A204.1 (cell line): ENCODE measurements around the gene FOXF2.

Experiments
- FAIRE-seq: peaks from 2 replicates; lab custom pipeline; 2012; peaks lifted over from hg19 to GRCh38; lab: Jason Lieb, UNC

Gene FOXF2

GRCh38 chr6:1391800-1392309 is 2.5 kb downstream of the FOXF2 start:
- FAIRE-seq, result no peak

- no peak for FAIRE-seq
These were observed 3.7 kb downstream of the FOXF2 start for GRCh38 chr6:1392813-1393640.

- FAIRE-seq, result no peak
These were observed 4.4 kb downstream of the FOXF2 start for GRCh38 chr6:1393641-1394283.

- FAIRE-seq, result no peak
These were observed 5.4 kb downstream of the FOXF2 start for GRCh38 chr6:1394514-1395463.

GRCh38 chr6:1395506-1395905 is 6.1 kb downstream of the FOXF2 start:
- FAIRE-seq, result no peak

- no peak for FAIRE-seq
These were observed 6.8 kb downstream of the FOXF2 start for GRCh38 chr6:1395941-1396908.

- FAIRE-seq, result peak; percentile 86
These were observed 7.8 kb downstream of the FOXF2 start for GRCh38 chr6:1396952-1397868.

- FAIRE-seq, result no peak
These were observed 9.9 kb downstream of the FOXF2 start for GRCh38 chr6:1399085-1399780.

- no peak for FAIRE-seq
These were observed 10.9 kb downstream of the FOXF2 start for GRCh38 chr6:1400126-1400850.

GRCh38 chr6:1402369-1402768 is 13.0 kb downstream of the FOXF2 start:
- no peak for FAIRE-seq

GRCh38 chr6:1402868-1403267 is 13.5 kb downstream of the FOXF2 start:
- FAIRE-seq, result no peak

GRCh38 chr6:1403851-1404712 is 14.7 kb downstream of the FOXF2 start:
- no peak for FAIRE-seq

GRCh38 chr6:1404713-1405098 is 15.3 kb downstream of the FOXF2 start:
- FAIRE-seq, result no peak

- FAIRE-seq, result no peak
These were observed 15.8 kb downstream of the FOXF2 start for GRCh38 chr6:1405221-1405620.

- no peak for FAIRE-seq
These were observed 17.1 kb downstream of the FOXF2 start for GRCh38 chr6:1406306-1407072.

GRCh38 chr6:1407499-1407990 is 18.2 kb downstream of the FOXF2 start:
- FAIRE-seq, result no peak
